K562 (cell line): ENCODE measurements around the gene PLTP. TPM values are rescaled to one million over a fixed set of nuclear protein-coding genes. Genes with fewer than 3 reads are reported as not detected.

ENCODE experiments used
- ATAC-seq: fragments of 200-7000 bp; cut with Tn5 transposase; 3 replicates; pipeline ENCODE4 v1.9.1; 2020; ENCODE audit warnings: moderate library complexity
- BruUV-seq: library from RNA; stranded (reverse); fragments of 400-500 nt; replicated peaks from 2 replicates; lab custom pipeline; 2021; lab: Mats Ljungman, UMichigan
- CTCF ChIA-PET: fragments of 300-600 bp; formaldehyde crosslinking; extraction: SDS; loops from one replicate; lab custom pipeline; 2021; ENCODE audit warnings: low intra/inter-chr PET ratio; lab: Yijun Ruan, JAX
- POLR2A ChIA-PET: fragments of 300-600, 350-650 bp; sonication (Branson Sonifier 250); formaldehyde crosslinking; extraction: SDS; loops from one replicate; lab custom pipeline; 2021; ENCODE audit warnings: antibody characterized with exemption, inconsistent platforms; lab: Yijun Ruan, JAX
- DNase-seq, 4 experiments: peaks; one replicate each; pipeline versions ENCODE4 v3.0.0 to v3.0.0-alpha.2; 2011 to 2018; ENCODE audit warnings: low spot score in 3 of 4, mixed read lengths in 3 of 4; ENCODE audit errors: extremely low read depth in 1 of 4
- FAIRE-seq: peaks from 2 replicates; lab custom pipeline; 2011; peaks lifted over from hg19 to GRCh38; lab: Jason Lieb, UNC
- H2AFZ ChIP-seq: 2 replicates; pipeline ENCODE4 v1.6.0; 2011; ENCODE audit warnings: low read depth, low read length, control low read depth, inconsistent platforms
- H3K27ac ChIP-seq: fragments of 200-600 bp; 3 replicates; pipeline ENCODE4 v1.8.0; 2011; ENCODE audit warnings: low read depth, mild to moderate bottlenecking, control low read depth, inconsistent platforms, low read length, moderate library complexity, mixed read lengths; ENCODE audit errors: extremely low read depth
- H3K27me3 ChIP-seq, 2 experiments: fragments of 300-600 bp in 1 of 2; 2 replicates in 1 of 2; 3 replicates in 1 of 2; pipeline versions ENCODE4 v1.6.0 to v1.8.0; 2011; ENCODE audit warnings: inconsistent platforms in 2 of 2, low read length in 2 of 2, mild to moderate bottlenecking in 1 of 2, mixed read lengths in 1 of 2, moderate library complexity in 1 of 2; ENCODE audit not compliant: control insufficient read depth in 2 of 2, insufficient read depth in 2 of 2
- H3K36me3 ChIP-seq: fragments of 300-600 bp; 3 replicates; pipeline ENCODE4 v1.8.0; 2011; ENCODE audit warnings: mild to moderate bottlenecking, low read length, inconsistent platforms; ENCODE audit not compliant: control insufficient read depth, insufficient read depth
- H3K4me1 ChIP-seq, 2 experiments: fragments of 200-600 bp in 1 of 2; replicated peaks in 1 of 2; 2 replicates in 1 of 2; 3 replicates in 1 of 2; pipeline versions ENCODE4 v1.5.1 to v1.8.0; 2011; ENCODE audit warnings: inconsistent platforms in 2 of 2, low read length in 2 of 2, mild to moderate bottlenecking in 1 of 2, mixed read lengths in 1 of 2, moderate library complexity in 1 of 2; ENCODE audit not compliant: control insufficient read depth in 2 of 2, insufficient read depth in 2 of 2
- H3K4me2 ChIP-seq: 2 replicates; pipeline ENCODE4 v1.6.1; 2011; ENCODE audit warnings: low read length, control low read depth, inconsistent platforms, mixed read lengths; ENCODE audit not compliant: insufficient read depth
- H3K4me3 ChIP-seq: fragments of 200-600 bp; sonication (generic), shearing (Covaris generic); 2 replicates; pipeline ENCODE4 v1.5.1; 2016; ENCODE audit warnings: control low read depth, inconsistent platforms
- H3K79me2 ChIP-seq: fragments of 200-600 bp; 3 replicates; pipeline ENCODE4 v1.8.0; 2011; ENCODE audit warnings: low read length, inconsistent platforms; ENCODE audit not compliant: control insufficient read depth, insufficient read depth
- H3K9ac ChIP-seq, 2 experiments: 2 replicates each; pipeline versions ENCODE4 v1.6.0 to v1.6.1; 2011; ENCODE audit warnings: low read depth in 2 of 2, low read length in 2 of 2, control low read depth in 1 of 2, inconsistent platforms in 1 of 2, mild to moderate bottlenecking in 1 of 2, mixed read lengths in 1 of 2; ENCODE audit not compliant: insufficient read depth in 1 of 2
- H3K9me1 ChIP-seq: one replicate; pipeline ENCODE4 v1.6.0; 2011; ENCODE audit warnings: inconsistent platforms, mild to moderate bottlenecking, low read length, moderate library complexity; ENCODE audit not compliant: control insufficient read depth, insufficient read depth
- H3K9me3 ChIP-seq: replicated peaks from 2 replicates; pipeline ENCODE4 v1.5.1; 2011; ENCODE audit warnings: low read depth, low read length, inconsistent platforms; ENCODE audit not compliant: control insufficient read depth, insufficient read depth
- H4K20me1 ChIP-seq: replicated peaks from 2 replicates; pipeline ENCODE4 v1.6.1; 2011; ENCODE audit warnings: low read length, inconsistent platforms, mixed read lengths; ENCODE audit not compliant: control insufficient read depth, insufficient read depth
- CBX3 ChIP-seq, 2 experiments: IDR thresholded peaks; 1 replicate in 1 of 2; 2 replicates in 1 of 2; pipeline ENCODE4 v1.6.1; 2012; ENCODE audit warnings: inconsistent platforms in 2 of 2, low read length in 2 of 2, borderline replicate concordance in 1 of 2, control low read depth in 1 of 2
- RBM22 ChIP-seq: fragments of 200-400 bp; formaldehyde crosslinking; IDR thresholded peaks from 2 replicates; pipeline ENCODE4 v1.6.1; 2018; ENCODE audit warnings: low read length, low read depth; ENCODE audit not compliant: poor library complexity, severe bottlenecking
- RUNX1 ChIP-seq: sonication (generic); IDR thresholded peaks from 2 replicates; pipeline ENCODE4 v1.6.1; 2016; ENCODE audit warnings: antibody characterized with exemption, low read depth
- TAF1 ChIP-seq: IDR thresholded peaks from 2 replicates; pipeline ENCODE4 v1.6.1; 2011; ENCODE audit warnings: mild to moderate bottlenecking, low read length, moderate library complexity; ENCODE audit not compliant: insufficient read depth, control insufficient read depth, severe bottlenecking; ENCODE audit errors: extremely low read depth
- TCF15 ChIP-seq: fragments of 250-450 bp; sonication (Bioruptor Pico); IDR thresholded peaks from 2 replicates; pipeline ENCODE4 v1.8.0; 2022; ENCODE audit warnings: moderate library complexity, mild to moderate bottlenecking, inconsistent platforms
- ZNF121 ChIP-seq: sonication (generic); formaldehyde crosslinking; conservative IDR thresholded peaks from 2 replicates; pipeline ENCODE4 v1.8.0; 2022; ENCODE audit warnings: missing genetic modification reagents
- ZNF197 ChIP-seq: fragments of 200-800 bp; sonication (Bioruptor generic); IDR thresholded peaks from 2 replicates; pipeline ENCODE4 v1.6.1; 2016; ENCODE audit warnings: low read depth, missing genetic modification characterization, missing compliant biosample characterization
- ZNF316 ChIP-seq: fragments of 450-650 bp; IDR thresholded peaks from 2 replicates; pipeline ENCODE4 v1.6.1; 2016
- WGBS: fragments of 100-300 bp; shearing (Covaris generic); methylation state at CpG from one replicate; pipeline ENCODE4 v1.1.6; 2016; ENCODE audit warnings: low coverage, mixed read lengths; ENCODE audit not compliant: insufficient coverage; ENCODE audit errors: missing lambda C conversion rate; 5-methylcytosine and 5-hydroxymethylcytosine counted together
- in situ Hi-C: fragments of 300-500 bp; cut with MboI; formaldehyde crosslinking; loops from 4 replicates; pipeline ENCODE4 v1.15.0; 2018; ENCODE audit warnings: inconsistent platforms, mixed read lengths
- intact Hi-C: fragments of 100-400 bp; cut with micrococcal nuclease; formaldehyde crosslinking; loops from 2 replicates; pipeline ENCODE4 v1.14.2; 2022
- polyA plus RNA-seq, 8 experiments: library from polyadenylated mRNA; depleted of rRNA in 4 of 8; stranded (reverse) in 5 of 8; unstranded in 3 of 8; fragments of >200 nt; fragmentation: Nextera tagmentation in 2 of 8; fragmentation: Illumina TruSeq in 1 of 8; extraction: Ambion mirVana in 2 of 8; extraction: Trizol in 1 of 8; gene quantifications; 2 replicates each; pipeline versions ENCODE4 v1.2.1 to v1.2.3, GENCODE V29; 2011 to 2014; ENCODE audit warnings: inconsistent platforms in 1 of 8, missing spikeins in 1 of 8
- total RNA-seq, 7 experiments: library from RNA; depleted of rRNA in 6 of 7; stranded (reverse); fragments of >200 nt in 6 of 7; fragmentation: Illumina TruSeq in 2 of 7; extraction: Trizol in 2 of 7; gene quantifications; 2 replicates each; pipeline versions ENCODE4 v1.2.1 to v1.2.3, GENCODE V29; 2011 to 2021; ENCODE audit warnings: low replicate concordance in 1 of 7
- TF ChIP-seq, protein P1 (sequence below): fragments of 250-450 bp; sonication (Bioruptor Pico); IDR thresholded peaks from 2 replicates; pipeline ENCODE4 v1.5.0; 2022; ENCODE audit warnings: mild to moderate bottlenecking

PLTP gene
- total and polyA plus RNA-seq, 9 of the 15 experiments (the other 6 are each of a cell fraction or from before 2014, with no cell fraction given): 2.8 to 29.3 (median 17.6) TPM

DNA sequence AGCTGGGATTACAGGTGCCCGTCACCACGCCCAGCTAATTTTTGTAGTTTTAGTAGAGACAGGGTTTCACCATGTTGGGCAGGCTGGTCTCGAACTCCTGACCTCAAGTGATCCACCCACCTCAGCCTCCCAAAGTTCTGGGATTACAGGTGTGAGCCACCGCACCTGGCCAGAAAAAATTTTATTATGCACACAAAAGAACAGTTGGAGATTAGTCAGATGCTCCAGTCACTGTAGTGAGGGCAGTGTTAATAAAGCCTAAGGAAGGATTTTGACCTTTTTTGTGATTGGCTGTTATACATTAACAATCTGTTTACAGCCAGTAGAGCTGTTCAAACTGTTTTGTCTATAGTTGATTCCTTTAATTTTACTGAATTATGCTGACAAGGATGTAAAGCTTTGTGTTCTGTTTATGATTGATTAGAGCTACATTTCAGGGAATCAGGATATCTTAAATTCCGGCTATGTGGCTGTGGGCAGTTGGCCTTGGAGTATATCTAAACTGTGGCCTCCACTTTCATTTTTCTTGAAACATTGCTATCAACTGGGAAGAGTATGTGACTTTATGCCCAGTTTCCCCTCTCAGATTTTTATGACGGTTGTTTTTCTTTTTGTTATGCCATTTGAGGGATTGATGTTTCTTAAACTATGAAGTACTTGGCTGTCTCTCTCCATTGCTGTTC lies 44.7 kb downstream of the PLTP start:
- H3K9ac ChIP-seq: no peak overlapping the region
- no peaks in the 10 kb centered on the region for H3K27me3 ChIP-seq
- FAIRE-seq (no peak), DNase-seq (no peak)
- CTCF ChIA-PET: no interaction called here
- no peaks in the 10 kb centered on the region for H3K9me1 ChIP-seq
- no peaks in the 10 kb centered on the region for H3K9me3 ChIP-seq
- TF ChIP-seq ZNF316 (peak; percentile 49; the same call in 1 of the 2 replicates), TCF15 (no peak)
- TF ChIP-seq, all 486 proteins: peak for 1
- H3K79me2 ChIP-seq: no peaks in the 10 kb centered on the region
- WGBS: 76% methylated on average over 6 of the region's 6 CpGs
- H3K4me2 ChIP-seq: no peak overlapping the region
- H3K36me3 ChIP-seq: no peaks in the 10 kb centered on the region
- H2AFZ ChIP-seq: no peak overlapping the region
- no peaks in the 10 kb centered on the region for H4K20me1 ChIP-seq
- no peaks in the 10 kb centered on the region for H3K4me1 ChIP-seq
- in situ Hi-C loops: no loop called here
- BruUV-seq: no TSS peak
- POLR2A ChIA-PET: interaction anchor here (0.6 to 1.5 kb wide), 4 partner anchors 11 to 105 kb away, joined by 3 read pairs; partner anchors contain the start of gene ZSWIM1
- H3K27ac ChIP-seq: no peak overlapping the region
- H3K4me3 ChIP-seq: no peak overlapping the region
- intact Hi-C loops: no loop called here
- no peak for ATAC-seq

DNA sequence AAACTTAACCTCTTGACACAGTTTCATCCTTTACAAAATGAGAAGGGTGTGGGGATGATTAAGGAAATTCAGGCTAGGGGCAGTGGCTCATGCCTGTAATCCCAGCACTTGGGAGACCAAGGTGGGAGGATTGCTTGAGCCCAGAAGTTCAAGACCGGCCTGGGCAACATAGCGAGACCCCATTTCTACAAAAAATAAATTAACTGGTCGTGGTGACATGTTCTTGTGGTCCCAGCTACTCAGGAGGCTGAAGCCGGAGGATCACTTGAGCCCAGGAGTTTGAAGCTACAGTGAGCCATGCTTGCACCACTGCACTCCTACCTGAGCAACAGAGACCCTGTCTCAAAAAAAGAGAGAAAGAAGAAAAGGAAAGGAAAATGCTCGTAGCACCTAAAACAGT lies 45.5 kb downstream of the PLTP start:
- Histone ChIP-seq H3K36me3 (no peaks in the 10 kb centered on the region), H3K4me3 (no peak overlapping the region), H4K20me1 (no peaks in the 10 kb centered on the region), H3K9me3 (no peaks in the 10 kb centered on the region), H3K4me1 (no peaks in the 10 kb centered on the region; a peak in 1 of 5 replicates), H3K4me2 (no peak overlapping the region), H3K9ac (no peak overlapping the region), H3K27me3 (no peaks in the 10 kb centered on the region), H3K9me1 (no peaks in the 10 kb centered on the region), H3K79me2 (no peaks in the 10 kb centered on the region), H2AFZ (no peak overlapping the region), H3K27ac (no peak overlapping the region)
- POLR2A ChIA-PET: interaction anchor here (1.3 kb wide), 1 partner anchor 19 kb away, joined by 3 read pairs; no protein-coding TSS in a partner anchor
- BruUV-seq: no TSS peak
- DNase-seq: no peak
- WGBS: 80% methylated on average over 5 of the region's 5 CpGs
- TF ChIP-seq CBX3 (IDR thresholded peaks at IDR 0.05; ENCODE audit: borderline replicate concordance in 1 of 2, low read length in 2 of 2) (no peak), ZNF197 (CRISPR knock-in tag) (no peak), TAF1 (no peak), RBM22 (no peak), RUNX1 (no peak), ZNF121 (CRISPR knock-in tag) (peak; percentile 66)
- TF ChIP-seq, protein P1, sequence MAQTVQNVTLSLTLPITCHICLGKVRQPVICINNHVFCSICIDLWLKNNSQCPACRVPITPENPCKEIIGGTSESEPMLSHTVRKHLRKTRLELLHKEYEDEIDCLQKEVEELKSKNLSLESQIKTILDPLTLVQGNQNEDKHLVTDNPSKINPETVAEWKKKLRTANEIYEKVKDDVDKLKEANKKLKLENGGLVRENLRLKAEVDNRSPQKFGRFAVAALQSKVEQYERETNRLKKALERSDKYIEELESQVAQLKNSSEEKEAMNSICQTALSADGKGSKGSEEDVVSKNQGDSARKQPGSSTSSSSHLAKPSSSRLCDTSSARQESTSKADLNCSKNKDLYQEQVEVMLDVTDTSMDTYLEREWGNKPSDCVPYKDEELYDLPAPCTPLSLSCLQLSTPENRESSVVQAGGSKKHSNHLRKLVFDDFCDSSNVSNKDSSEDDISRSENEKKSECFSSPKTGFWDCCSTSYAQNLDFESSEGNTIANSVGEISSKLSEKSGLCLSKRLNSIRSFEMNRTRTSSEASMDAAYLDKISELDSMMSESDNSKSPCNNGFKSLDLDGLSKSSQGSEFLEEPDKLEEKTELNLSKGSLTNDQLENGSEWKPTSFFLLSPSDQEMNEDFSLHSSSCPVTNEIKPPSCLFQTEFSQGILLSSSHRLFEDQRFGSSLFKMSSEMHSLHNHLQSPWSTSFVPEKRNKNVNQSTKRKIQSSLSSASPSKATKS (CRISPR knock-in tag): no peak
- intact Hi-C loops (no loop called here), in situ Hi-C loops (no loop called here)
- FAIRE-seq: no peak
- CTCF ChIA-PET: no interaction called here
- ATAC-seq: no peak
